Measurements from ENCODE around the gene ZNF423.
"Not testable (repeated sequence)": the region's sequence is repeated elsewhere in the genome, so short reads cannot be mapped to it uniquely, and the experiment has no call there.

Gene ZNF423

DNA sequence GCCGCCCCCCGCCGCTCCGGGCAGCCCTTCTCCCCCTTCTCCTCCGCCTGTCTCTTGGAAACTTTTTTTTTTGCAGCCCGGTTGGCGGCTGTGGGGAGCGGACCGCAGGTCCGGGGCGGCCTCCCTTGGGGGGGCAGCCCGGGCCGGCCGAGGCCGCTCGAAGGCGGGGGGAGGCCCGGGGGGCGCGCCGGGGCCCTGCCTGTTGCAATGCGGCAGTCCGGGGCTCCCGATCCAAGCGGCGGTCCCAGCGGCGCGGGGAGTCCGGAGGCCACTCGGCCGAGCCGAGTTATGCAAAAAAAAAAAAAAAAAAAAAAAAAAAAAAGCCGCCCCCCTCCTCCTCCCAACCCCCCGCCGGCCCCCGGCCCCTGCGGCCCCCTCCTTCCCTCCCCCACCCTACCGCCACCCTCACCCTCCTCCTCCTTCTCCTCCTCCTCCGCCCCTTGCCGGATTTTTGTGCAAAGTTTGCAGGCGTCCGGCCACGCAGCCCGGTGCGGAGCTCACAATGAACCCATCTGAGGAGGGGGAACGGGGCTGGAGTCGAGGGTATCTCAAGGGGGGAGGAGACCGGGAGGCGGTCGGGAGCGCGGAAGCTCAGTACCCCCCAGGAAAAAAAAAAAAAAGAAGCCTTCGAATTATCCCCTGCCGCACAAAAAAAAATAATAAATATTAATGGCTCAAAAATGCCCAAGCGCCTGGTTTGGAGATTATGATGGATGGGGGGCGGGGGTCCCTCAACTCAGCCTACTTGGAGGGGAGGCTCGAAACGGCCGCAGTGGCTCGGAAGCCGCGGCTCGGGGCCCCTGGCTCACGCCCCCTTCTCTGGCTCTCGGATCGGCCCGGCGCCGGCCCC is at the start of gene ZNF423:
Gene ZNF423, minus strand, starts transcription at position 291 of the 850 bp plus-strand sequence. CDS start 338 bp downstream, outside the sequence.
- DNase-seq, result peak; percentile 11

DNA sequence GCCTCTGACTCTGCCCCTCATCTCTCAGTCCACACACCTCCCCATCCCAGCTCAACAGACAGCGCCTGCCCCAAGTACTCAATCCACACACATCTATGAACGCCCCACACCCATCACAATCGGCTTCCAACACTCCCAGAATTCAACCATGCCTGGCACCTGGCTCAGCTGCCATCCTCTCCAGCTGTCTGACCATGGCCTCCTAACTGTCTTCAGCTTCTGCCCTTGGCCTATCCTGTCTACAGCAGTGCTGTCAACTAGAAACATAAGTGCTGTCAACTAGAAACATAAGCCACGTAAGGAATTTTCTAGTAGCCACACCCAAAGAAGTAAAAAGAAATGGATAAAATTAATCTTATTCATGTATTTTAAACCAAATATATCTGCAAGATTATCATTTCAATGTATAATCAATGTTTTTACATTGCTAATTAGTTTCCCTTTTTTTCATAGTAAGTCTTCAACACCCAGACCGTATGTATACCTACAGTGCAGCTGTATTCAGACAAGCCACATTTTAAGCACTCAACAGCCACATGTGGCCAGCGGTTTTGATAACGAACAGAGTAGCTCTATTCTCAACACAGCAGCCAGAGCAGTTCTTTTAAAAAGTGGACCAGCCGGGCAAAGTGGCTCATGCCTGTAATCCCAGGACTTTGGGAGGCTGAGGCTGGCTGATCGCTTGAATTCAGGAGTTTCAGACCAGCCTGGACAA is 48.6 kb upstream of the ZNF423 start:
- no peak for DNase-seq

DNA sequence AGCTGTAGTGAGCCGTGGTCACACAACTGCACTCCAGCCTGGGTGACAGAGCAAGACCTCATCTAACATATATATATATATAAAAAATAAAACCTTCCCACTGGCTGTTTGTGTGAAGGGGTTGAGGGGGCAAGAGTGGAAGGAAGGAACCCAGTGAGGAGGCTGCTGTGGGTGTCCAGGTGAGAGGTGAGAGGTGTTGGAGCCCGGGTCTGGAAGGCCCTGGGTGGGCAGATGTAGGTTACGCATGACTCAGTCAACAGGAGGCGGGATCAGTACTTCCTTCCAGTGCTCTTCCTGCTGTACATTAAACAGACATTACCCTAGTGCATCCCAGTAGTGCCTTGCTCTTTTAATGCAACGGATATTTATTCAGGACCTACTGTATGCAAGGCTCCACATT is 47.0 kb upstream of the ZNF423 start:
- DNase-seq, result no peak

DNA sequence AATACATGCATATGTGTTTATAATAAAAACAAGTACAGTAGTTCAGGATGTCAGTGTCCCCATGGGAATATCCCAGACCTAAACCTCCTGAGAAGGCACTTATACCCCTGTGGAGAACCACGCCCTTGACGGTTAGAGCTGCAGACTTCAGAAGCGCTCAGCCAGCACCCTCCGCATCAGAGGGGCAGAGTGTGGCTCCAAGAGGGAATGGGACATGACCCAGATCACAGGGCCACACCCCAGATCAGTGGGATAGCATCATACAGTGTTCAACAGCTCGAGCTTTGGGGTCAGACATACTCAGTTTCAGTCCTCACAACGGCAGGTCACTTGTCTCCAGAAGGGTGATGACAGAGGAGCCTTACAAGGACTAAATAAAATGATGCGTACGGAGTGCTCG is 45.8 kb upstream of the ZNF423 start:
- DNase-seq, result no peak

DNA sequence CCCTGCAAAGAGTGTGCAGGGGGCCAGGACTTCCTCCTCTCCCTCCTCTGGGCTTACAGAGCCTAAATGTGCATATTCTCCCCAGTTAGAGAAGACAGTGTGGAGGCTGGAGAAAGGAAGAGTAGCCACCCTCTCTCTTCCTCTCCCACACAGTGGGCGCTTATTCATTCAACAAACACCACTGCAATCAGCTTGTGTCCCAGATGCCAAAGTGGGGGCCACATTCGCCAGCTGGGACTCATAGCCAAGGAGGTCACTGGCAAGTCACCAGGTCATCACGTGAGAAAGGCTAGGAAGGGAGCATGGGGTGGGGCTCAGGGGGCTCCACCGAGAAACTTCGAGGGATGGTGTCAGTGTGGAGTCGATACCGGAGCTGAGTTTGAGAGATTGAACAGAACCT is 45.0 kb upstream of the ZNF423 start:
- no peak for DNase-seq

DNA sequence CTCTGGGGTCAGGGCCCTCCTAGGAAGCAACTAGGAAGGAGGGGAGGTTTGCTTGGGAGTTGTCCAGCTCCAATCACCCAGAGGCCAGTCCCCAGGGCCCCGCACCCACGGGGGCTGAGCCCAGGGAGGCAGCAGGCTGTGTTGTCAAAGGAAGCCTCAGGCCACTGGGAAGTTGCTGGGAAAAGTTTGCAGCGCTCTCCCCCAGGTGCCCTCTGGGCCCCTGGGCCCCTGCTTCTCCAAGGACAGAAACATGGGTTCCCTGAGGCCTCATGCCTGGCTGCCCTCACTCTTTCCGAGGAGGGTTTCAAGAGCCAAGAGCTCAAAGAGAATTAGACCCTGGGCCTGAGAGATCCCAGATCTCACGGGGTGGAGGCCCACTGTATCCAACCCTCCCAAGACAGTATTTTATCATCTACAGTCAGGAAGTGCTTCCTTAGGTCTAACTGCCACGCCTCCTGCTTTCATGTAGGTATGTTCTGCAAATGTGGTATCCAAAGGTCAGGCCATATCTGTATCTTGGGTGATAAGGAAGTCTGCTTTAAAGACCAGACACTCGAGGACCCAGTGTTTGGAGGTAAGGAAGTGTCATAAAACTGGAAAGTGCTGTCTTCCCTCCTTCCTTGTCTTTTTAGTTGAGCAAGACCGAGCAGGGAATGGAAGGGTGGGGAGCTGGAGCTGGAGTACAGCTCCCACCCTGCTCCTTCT is 44.2 kb upstream of the ZNF423 start:
- no peak for DNase-seq

DNA sequence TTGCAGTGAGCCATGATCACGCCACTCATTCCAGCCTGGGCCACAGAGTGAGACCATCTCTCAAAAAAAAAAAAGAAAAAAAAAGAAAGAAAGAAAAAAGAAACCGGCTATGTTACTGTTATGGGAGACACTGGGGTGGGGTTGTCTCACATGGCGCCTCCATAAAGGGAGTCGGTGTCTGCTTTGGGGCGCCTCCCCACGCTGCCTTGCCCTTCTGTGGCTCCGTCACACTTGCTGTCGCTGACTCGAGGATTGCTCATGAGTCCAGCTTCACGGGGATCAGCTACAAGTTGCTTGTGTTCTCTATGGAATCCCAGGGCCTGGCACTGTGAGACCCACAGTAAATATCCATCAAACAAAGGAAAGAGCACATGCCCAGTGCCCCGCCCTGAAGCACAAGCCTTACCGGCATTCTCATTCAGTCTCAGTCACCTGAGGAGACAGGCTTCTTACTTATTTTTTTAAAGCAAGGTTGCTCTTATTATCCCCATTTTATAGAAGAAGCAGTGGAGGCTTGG is 40.6 kb upstream of the ZNF423 start:
- no peak for DNase-seq

DNA sequence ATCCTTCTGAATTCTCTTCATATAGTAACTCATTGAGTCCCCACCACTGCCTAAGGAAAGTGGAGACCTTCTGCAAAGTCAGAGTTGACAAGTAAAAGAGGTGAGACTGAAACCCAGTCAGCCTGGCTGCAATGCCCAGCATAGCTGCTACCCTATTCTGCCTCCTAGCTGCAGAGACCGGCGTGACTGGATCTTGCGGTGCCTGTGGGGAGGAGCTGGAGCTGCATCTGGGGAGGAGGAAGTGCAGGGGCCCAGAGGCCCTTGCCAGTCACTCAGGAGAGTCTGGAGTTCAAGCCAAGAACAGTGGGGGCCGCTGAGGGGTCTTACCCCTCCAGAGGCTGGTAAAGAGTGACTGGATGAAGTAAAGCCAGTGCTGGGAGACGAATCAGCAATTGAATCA is 35.0 kb upstream of the ZNF423 start:
- peak; percentile 32 for DNase-seq

DNA sequence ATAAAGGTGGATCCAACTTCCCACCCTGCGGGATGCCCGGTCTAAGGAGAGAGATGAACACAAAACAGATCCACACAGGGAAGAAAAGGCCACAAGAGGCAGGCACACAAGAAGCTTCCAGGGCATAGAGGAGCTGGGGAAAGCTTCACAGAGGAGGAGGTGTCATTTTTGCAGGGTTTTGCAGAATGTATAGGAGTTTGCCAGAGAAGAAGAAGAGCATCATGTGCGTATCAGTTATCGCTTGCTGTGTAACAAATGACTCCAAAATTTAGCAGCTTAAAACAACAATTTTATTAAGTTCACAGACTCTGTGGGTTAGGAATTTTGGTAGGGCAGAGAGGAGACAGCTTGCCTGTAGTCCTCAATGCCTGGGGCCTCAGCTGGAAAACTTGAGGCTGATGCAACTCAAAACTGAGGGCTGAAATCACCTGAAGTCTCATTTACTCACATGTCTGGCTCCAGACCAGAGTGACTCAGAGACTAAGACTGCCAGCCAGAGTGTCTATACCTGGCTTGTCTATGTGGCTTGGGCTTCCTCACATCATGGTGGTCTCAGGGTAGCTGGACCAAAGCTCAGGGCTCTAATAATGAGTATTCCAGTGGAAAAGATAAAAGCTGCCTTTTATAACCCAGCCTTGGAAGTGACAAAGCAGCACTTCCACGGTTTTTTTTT is 33.9 kb upstream of the ZNF423 start:
- no peak for DNase-seq

DNA sequence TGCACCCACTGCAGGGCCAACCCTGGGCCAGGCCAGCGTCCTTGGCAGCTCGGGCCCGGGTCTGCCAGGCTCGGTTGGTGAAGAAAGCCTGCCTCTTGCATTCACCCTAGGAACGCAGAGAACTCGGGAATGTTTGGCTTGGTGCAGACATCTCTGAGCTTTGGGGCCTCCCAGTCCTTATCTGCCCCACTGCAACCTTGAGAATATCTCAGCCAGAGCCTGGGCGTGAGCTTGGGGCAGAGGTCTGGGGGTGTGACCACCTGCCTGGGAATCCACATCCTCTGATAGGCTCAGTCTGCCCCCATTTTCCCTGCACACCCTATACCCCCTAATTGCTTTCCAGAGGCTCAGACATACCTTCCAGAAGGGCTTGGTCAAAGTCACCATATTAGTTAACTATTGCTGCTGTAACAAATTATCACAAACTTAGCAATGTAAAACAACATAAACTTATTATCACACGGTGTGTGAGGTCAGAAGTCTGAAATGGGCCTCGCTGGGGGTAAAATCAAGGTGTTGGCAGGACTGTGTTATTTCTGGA is 30.7 kb upstream of the ZNF423 start:
- DNase-seq, result no peak

DNA sequence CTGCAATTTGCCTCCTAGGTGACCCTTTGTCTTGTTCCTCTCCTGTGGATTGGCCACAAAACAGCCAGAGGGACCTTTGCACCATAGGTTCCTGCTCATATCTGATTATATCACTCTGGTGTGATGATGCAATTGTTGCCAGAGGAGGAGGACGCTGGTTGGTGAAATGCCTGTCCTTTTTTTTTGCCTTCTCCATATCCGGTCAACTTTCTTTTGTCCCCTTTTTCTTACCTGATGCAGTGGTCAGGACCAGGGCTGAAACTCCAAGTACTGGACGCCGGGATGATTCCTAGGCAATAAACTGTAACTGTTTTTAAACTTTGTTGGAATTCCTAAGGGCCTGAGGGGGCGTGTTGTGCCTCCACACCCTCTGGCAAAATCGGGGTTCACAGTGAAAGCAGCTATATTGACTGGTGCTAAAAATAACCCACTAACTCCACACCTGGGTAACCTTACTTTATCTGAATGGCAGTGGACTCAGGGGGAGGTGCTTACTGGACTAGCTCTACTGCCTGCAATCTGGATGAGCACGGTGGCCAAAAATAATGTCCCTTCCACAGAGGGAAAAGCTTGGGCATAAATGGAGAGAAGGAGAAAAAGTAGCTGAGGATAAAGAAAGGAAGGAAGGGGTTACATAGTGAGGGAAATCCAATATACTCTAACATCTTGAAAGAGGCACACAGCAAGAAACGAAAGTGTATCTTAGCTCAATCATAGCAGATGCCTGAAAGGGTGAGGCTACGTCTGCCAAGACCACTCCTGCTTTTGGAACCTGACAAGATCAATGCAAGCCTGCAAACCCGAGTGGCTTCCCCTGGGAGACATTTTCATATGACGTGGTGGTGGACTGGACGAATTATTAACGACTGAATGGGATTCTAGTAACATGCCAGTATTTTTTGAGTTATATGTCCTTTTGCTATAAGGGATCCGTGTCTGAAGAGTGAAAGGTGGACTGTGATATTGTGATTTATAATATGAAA is 28.4 kb upstream of the ZNF423 start:
- DNase-seq, result no peak

DNA sequence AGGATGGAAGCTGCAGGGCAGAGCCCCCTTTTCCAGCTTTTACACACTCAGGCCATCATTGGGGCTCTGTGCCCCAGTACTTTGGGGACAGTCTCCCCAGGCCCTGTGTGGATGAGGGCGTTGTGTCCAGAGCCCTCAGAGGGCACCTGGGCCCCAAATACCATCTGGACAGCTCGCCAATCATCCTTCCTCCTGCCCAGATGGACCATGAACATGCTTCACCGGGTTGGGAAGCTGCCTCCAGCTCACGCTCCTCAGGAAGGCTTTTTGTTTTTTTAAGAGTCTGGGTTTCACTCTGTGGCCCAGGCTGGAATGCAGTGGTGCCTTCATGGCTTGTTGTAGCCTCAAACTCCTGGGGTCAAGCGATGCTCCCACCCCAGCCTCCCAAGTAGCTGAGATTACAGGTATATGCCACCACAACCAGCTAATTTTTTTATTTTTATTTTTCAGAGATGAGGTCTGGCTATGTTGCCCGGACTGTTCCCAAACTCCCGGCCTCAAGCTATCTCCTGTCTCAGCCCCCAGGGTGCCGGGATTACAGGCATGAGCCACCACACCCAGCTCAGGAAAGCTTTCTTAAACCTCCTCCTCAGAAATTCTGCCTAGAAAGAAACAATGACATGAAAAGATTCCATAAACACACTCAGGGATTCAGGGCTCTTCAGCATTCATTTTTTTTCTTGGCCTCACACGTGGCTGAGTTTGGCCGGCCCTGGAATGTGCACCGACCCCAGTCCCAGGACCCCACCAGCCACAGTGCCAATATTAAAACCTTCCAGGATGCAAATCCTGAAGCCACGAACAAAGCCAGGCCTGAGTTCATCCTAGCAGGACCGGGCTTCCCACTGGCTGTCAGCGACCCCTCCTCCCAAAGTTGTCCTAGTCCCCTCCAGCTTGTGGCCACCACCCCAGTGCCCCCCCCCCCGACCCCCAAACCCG is 27.4 kb upstream of the ZNF423 start:
- no peak for DNase-seq

DNA sequence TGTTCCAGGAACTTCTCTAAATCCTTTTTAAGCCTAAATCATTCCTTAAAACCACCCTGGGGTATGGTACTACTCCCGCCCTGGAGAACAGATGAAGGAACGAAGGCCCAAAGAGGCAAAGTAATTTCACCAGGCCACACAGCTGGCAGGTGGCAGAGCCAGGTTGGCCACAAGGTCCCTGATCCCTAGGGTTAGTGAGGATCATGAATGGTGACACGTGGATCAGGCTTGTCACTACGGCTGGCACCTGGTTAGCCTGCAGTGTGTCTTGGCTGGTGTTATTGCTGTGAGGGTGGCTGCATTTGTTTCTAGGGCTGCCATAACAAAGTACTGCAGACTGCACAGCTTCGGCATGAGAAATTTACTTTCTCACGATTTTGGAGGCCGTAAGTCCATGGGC is 26.0 kb upstream of the ZNF423 start:
- no peak for DNase-seq

DNA sequence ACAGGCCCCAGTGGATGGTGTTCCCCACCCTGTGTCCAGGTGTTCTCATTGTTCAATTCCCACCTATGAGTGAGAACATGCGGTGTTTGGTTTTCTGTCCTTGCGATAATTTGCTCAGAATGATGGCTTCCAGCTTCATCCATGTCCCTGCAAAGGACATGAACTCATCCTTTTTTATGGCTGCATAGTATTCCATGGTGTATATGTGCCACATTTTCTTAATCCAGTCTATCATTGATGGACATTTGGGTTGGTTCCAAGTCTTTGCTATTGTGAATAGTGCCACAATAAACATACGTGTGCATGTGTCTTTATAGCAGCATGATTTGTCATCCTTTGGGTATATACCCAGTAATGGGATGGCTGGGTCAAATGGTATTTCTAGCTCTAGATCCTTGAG is 22.6 kb upstream of the ZNF423 start:
- DNase-seq, result not testable (repeated sequence)

DNA sequence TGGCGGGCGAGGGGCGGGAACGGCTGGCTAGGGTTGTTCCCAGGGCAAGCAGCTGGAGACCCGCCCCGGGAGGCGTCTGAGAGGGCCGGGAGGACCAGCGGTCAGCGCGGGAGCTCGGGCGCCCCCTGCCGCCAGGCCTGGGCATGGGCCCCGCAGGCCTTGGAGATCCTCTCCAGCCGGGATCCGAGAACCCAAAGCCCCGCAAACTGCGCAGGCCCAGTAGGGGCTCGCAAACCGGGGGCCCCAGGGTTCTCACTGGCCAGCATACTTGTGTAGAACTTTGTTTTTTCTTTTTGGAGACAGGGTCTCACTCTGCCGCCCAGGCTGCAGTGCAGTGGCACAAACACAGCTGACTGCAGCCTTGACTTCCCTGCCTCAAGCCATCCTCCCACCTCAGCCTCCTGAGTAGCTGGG is 20.8 kb upstream of the ZNF423 start:
- DNase-seq, result peak; percentile 70

DNA sequence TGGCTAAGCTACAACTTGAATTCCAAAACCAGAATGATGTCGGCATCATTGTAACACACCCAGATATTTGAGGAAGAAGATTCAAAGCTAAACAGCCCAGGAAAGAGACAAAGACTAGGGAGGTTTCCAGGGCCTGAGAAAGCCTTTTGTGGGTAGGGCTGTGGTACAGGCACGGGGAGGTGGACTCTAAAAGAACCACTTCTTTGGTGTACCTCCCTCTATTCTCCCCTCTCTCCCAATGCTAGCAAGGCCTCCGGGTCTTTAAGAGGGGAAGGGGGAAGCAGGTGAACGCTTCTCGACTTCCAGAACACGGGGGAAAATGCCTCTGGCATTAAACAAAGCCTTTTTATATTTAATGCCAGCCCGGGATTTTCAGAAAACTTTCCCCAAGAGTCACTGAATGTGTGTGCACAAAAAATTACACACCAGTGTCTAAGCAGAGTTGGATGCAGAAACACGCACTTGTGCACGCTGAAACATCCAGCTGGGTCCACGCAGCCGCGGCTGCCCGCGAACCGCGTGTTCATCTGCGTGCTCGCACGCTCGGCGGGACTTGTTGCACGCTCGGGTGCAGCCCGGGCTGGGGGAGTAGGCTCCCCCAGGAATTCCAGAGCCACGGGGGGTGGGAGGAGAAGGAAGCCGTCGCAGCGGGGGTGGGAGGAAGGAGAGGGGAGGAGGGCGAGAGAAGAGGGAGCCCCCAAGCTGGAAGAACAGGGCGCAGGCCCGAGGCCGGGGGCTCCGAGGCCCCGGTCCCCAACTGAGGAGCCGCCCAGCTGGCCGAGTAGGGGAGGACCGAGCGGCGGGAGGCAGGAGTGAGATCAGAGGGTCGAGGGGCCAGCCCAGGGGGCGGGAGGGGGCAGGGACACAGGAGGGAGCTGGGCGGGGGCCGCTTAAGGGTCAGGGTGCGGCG is 20.1 kb upstream of the ZNF423 start:
- no peak for DNase-seq

DNA sequence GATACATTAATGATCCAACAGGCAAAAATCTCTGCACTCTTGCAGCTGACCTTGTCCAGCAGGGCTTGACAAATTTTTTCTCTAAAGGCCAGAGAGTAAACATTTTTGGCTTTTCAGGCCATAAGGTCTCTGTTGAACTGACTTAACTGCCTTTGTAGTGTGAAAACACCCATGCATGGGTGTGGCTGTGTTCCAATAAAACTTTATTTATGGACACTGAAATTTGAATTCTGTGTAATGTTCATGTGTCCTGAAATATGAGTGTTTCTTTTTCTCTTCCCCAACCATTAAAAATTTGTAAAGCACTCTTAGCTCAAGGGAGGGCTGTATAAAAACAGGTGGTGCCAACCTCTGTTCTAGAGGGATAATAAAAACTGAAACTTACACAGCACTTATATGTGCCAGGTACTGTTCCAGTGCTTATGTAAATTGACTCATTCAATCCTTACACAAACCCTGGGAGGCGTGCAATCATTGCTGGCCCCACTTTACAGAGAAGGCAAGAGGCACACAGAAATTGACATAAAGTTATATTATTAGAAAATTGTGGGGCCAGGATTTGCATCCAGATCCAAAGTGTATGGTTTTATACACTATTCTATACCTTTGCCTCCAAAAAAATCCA is 18.8 kb upstream of the ZNF423 start:
- no peak for DNase-seq

DNA sequence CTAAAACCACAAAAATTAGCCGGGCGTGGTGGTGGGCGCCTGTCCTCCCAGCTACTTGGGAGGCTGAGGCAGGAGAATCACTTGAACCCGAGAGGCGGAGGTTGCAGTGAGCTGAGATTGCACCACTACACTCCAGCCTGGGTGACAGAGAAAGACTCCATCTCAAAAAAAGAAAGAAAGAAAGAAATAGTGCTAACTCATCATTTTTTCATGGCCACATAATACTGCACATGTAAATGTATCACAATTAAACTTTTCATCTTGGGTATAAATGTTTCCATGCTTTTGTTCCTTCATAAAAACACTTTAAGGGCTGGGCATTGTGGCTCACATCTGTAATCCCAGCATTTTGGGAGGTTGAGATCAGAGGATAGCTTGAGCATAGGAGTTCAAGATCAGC is 15.9 kb upstream of the ZNF423 start:
- not testable (repeated sequence) for DNase-seq

DNA sequence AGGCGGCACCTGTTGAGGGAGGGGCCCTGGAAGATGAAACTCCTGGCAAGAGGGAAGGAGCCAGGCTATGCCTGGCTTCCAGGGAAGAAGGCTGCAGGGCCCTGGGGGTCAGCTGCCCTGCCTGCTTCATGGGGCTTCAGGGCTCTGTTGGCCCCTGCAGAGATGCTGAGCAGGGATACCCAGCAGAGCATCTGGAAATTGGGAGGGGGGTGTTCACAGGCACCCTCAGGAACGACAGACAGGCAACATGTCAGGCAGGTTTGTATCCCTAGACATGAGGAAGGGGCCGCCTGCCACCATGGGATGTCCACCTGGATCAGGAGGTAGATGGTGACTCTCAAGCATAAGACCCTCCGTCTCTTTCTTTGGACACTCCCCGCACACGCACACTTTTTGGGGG is 13.8 kb upstream of the ZNF423 start:
- DNase-seq, result no peak

Data from stimulated activated CD4-positive, alpha-beta T cell treated with anti-CD3 and anti-CD28 coated beads, Interleukin-15, amount 100 ng/mL, for 24 hours (primary cell).